T-cell (primary cell): ENCODE results near the gene PAFAH1B2. TPM values are rescaled to one million over a fixed set of nuclear protein-coding genes. Genes with fewer than 3 reads are reported as not detected.

Source experiments
- ATAC-seq, 4 experiments: fragments of 200-7000 bp in 3 of 4; fragments of 150-1000 bp in 1 of 4; cut with Tn5 transposase; replicated peaks in 1 of 4; 1 replicate in 3 of 4; 2 replicates in 1 of 4; pipeline ENCODE4 v1.10.0; 2021; ENCODE audit warnings: moderate library complexity in 3 of 4, mild to moderate bottlenecking in 2 of 4, moderate number of reproducible peaks in 1 of 4
- CTCF ChIA-PET, 2 donors: fragments of 300-600 bp; sonication (Branson Sonifier 250); formaldehyde crosslinking; loops; one replicate each; lab custom pipeline; 2022; ENCODE audit warnings: antibody characterized with exemption in 2 of 2; lab: Charles Lee
- POLR2A ChIA-PET, 2 donors: fragments of 300-600 bp; sonication (Branson Sonifier 250); formaldehyde crosslinking; loops; one replicate each; lab custom pipeline; 2022; ENCODE audit warnings: antibody characterized with exemption in 2 of 2; lab: Charles Lee
- DNase-seq, 35 experiments: peaks; one replicate each; pipeline versions ENCODE4 v3.0.0 to v3.0.0-alpha.2; 2013 to 2023
- H3K27ac ChIP-seq: one replicate; pipeline ENCODE4 v1.5.1; 2013; ENCODE audit warnings: low read length
- H3K27me3 ChIP-seq, 2 experiments: replicated peaks in 1 of 2; 1 replicate in 1 of 2; 2 replicates in 1 of 2; pipeline versions ENCODE4 v1.6.1 to v1.7.0; 2013; ENCODE audit warnings: low read length in 1 of 2, mixed read lengths in 1 of 2; ENCODE audit not compliant: control insufficient read depth in 2 of 2, insufficient read depth in 2 of 2; ENCODE audit errors: extremely low read depth in 1 of 2
- H3K36me3 ChIP-seq, 2 donors: 1 replicate in 1 of 2; 2 replicates in 1 of 2; pipeline versions ENCODE4 v1.6.1 to v1.7.0; 2013; ENCODE audit warnings: low read length in 1 of 2; ENCODE audit not compliant: control insufficient read depth in 2 of 2, insufficient read depth in 1 of 2; ENCODE audit errors: extremely low read depth in 1 of 2
- H3K4me1 ChIP-seq, 2 experiments: 1 replicate in 1 of 2; 2 replicates in 1 of 2; pipeline versions ENCODE4 v1.6.1 to v1.7.0; 2013; ENCODE audit warnings: low read length in 2 of 2, mixed read lengths in 1 of 2; ENCODE audit not compliant: insufficient read depth in 2 of 2, control insufficient read depth in 1 of 2; ENCODE audit errors: extremely low read depth in 1 of 2
- H3K4me3 ChIP-seq, 2 donors: 1 replicate in 1 of 2; 2 replicates in 1 of 2; pipeline versions ENCODE4 v1.5.1 to v1.7.0; 2013; ENCODE audit warnings: mild to moderate bottlenecking in 2 of 2, low read length in 1 of 2, moderate library complexity in 1 of 2; ENCODE audit not compliant: control insufficient read depth in 1 of 2; ENCODE audit errors: extremely low read depth in 1 of 2
- H3K9me3 ChIP-seq: 2 replicates; pipeline ENCODE4 v1.7.0; 2013
- H3K27ac Mint-ChIP-seq, 2 donors: one replicate each; pipeline ENCODE4 v1.8.0; 2020 to 2021; ENCODE audit warnings: mild to moderate bottlenecking in 2 of 2, mixed read lengths in 2 of 2
- H3K27me3 Mint-ChIP-seq, 2 donors: one replicate each; pipeline ENCODE4 v1.8.0; 2021 to 2022; ENCODE audit warnings: mixed read lengths in 2 of 2
- H3K36me3 Mint-ChIP-seq: one replicate; pipeline ENCODE4 v1.8.0; 2021; ENCODE audit warnings: mixed read lengths
- H3K4me1 Mint-ChIP-seq, 3 donors: one replicate each; pipeline ENCODE4 v1.8.0; 2020 to 2022; ENCODE audit warnings: mixed read lengths in 3 of 3, mild to moderate bottlenecking in 1 of 3
- H3K4me3 Mint-ChIP-seq, 3 donors: one replicate each; pipeline ENCODE4 v1.8.0; 2020 to 2022; ENCODE audit warnings: mild to moderate bottlenecking in 3 of 3, mixed read lengths in 3 of 3, moderate library complexity in 3 of 3
- H3K9me3 Mint-ChIP-seq, 3 donors: one replicate each; pipeline ENCODE4 v1.8.0; 2020 to 2022; ENCODE audit warnings: mixed read lengths in 3 of 3
- WGBS: methylation state at CpG from one replicate; pipeline ENCODE4 v1.1.5; 2013; ENCODE audit warnings: missing lambda C conversion rate; ENCODE audit not compliant: insufficient coverage; 5-methylcytosine and 5-hydroxymethylcytosine counted together
- total RNA-seq, 35 experiments: library from RNA in 6 of 35; stranded (reverse) in 6 of 35; fragments of 120-200 nt in 1 of 35; gene quantifications; one replicate each; pipeline versions ENCODE4 v1.2.1 to v1.2.4 and lab custom pipeline; 2013 to 2026

Gene PAFAH1B2
- total RNA-seq, 5 donors from 2014 or later (not counting 1 experiment from before 2014, with no cell fraction given): 44.1 to 55.9 (median 55.6) TPM

- Mint-ChIP-seq H3K27me3 (no peaks in the 10 kb centered on the region), H3K9me3 (no peaks in the 10 kb centered on the region), H3K36me3 (peaks cover 5% of the 10 kb centered on the region), H3K4me1 (peaks cover 18 to 23% (median 21%) of the 10 kb centered on the region in 3 donors), H3K4me3 (no peak overlapping the region), H3K27ac (peak overlapping the region in 1 of 2 donors; percentile 11)
- ATAC-seq (no peak), DNase-seq (no peak)
- peaks cover 10 to 17% of the 10 kb centered on the region in 2 experiments for H3K4me1 ChIP-seq
- H3K4me3 ChIP-seq: no peak overlapping the region
- ChIA-PET CTCF (interaction anchor here in 1 of 2 donors (0.8 kb wide), 1 partner anchor 14 kb away, joined by 3 read pairs; no protein-coding TSS in a partner anchor), POLR2A (no interaction called here)
- H3K27ac ChIP-seq: no peak overlapping the region
- 93% methylated on average over 7 of the region's 7 CpGs for WGBS
- no peaks in the 10 kb centered on the region for H3K27me3 ChIP-seq
- H3K36me3 ChIP-seq: peaks cover 2 to 9% of the 10 kb centered on the region in 2 donors
- H3K9me3 ChIP-seq: no peaks in the 10 kb centered on the region
Observed at GRCh38 chr11:117175104-117175503, 31.0 kb downstream of the PAFAH1B2 start.

GRCh38 chr11:117175781-117176180 is 31.7 kb downstream of the PAFAH1B2 start:
- no peaks in the 10 kb centered on the region for H3K9me3 ChIP-seq
- no peaks in the 10 kb centered on the region for H3K9me3 Mint-ChIP-seq
- peaks cover 15 to 23% of the 10 kb centered on the region in 2 experiments for H3K4me1 ChIP-seq
- 100% methylated on average over 1 of the region's 5 CpGs for WGBS
- peak overlapping the region in 1 of 2 donors; percentile 11 for H3K27ac Mint-ChIP-seq
- no peak overlapping the region for H3K4me3 ChIP-seq
- peaks cover 24 to 29% (median 28%) of the 10 kb centered on the region in 3 donors for H3K4me1 Mint-ChIP-seq
- ChIA-PET POLR2A (no interaction called here), CTCF (no interaction called here)
- no peak overlapping the region for H3K4me3 Mint-ChIP-seq
- ATAC-seq (no peak), DNase-seq (no peak)
- no peaks in the 10 kb centered on the region for H3K27me3 ChIP-seq
- peaks cover 3% of the 10 kb centered on the region for H3K36me3 Mint-ChIP-seq
- H3K36me3 ChIP-seq: peaks cover 0 to 5% of the 10 kb centered on the region in 2 donors
- no peak overlapping the region for H3K27ac ChIP-seq
- no peaks in the 10 kb centered on the region for H3K27me3 Mint-ChIP-seq

GRCh38 chr11:117176186-117176585 is 32.1 kb downstream of the PAFAH1B2 start:
- no peak for DNase-seq
- ChIA-PET POLR2A (interaction anchor here in 1 of 2 donors (0.7 kb wide), 1 partner anchor 332 kb away, joined by 10 read pairs; no protein-coding TSS in a partner anchor), CTCF (interaction anchor here in 1 of 2 donors (0.7 kb wide), 1 partner anchor 1400 kb away, joined by 4 read pairs; no protein-coding TSS in a partner anchor)
- Mint-ChIP-seq H3K27ac (no peak overlapping the region), H3K4me3 (no peak overlapping the region), H3K4me1 (peaks cover 29 to 33% (median 32%) of the 10 kb centered on the region in 3 donors), H3K9me3 (no peaks in the 10 kb centered on the region), H3K27me3 (no peaks in the 10 kb centered on the region), H3K36me3 (peaks cover under 1% of the 10 kb centered on the region)
- H3K9me3 ChIP-seq: no peaks in the 10 kb centered on the region
- no peak overlapping the region for H3K4me3 ChIP-seq
- H3K27ac ChIP-seq: no peak overlapping the region
- WGBS: no CpG with 5 or more reads among the region's 1 CpG
- peaks cover 17 to 27% of the 10 kb centered on the region in 2 experiments for H3K4me1 ChIP-seq
- no peaks in the 10 kb centered on the region for H3K27me3 ChIP-seq
- peaks cover 0 to under 1% of the 10 kb centered on the region in 2 donors for H3K36me3 ChIP-seq
- no peak for ATAC-seq

DNA sequence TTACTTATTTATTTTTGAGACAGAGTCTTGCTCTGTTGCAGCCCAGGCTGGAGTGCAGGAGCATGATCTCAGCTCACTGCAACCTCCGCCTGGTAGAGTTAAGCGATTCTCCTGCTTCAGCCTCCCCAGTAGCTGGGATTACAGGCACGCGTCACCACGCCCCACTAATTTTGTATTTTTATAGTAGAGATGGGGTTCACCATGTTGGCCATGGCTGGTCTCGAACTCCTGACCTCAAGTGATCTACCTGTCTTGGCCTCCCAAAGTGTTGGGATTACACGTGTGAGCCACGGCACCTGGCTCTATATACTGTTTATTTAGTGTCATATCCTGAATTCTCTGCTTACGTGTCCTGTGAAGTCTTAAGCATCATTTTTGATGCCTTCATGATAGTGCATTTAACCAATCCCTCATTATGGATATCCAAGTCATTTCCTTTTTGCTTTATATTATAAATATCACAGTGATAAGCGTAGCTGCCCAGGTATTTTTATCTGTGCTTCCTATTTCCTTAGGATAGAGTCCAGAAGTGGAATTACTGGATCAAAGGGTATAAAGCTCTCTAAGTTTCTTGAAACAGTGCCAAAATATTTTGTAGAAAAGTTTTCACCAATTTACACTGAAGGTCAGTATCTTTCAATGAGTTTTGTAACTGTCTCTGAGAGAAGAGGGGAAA is 33.6 kb downstream of the PAFAH1B2 start:
- Histone ChIP-seq H3K27me3 (no peaks in the 10 kb centered on the region), H3K4me1 (peaks cover 17 to 34% of the 10 kb centered on the region in 2 experiments), H3K9me3 (no peaks in the 10 kb centered on the region), H3K27ac (peak overlapping the region; percentile 88), H3K4me3 (peak overlapping the region; percentile 69 to 86), H3K36me3 (peaks cover 2 to 8% of the 10 kb centered on the region in 2 donors)
- peak overlapping the region; percentile 85 to 91 for H3K27ac Mint-ChIP-seq
- POLR2A ChIA-PET: interaction anchor here in 1 of 2 donors (1.0 to 1.2 kb wide), 2 partner anchors 32 to 36 kb away, joined by 3 to 4 read pairs; no protein-coding TSS in a partner anchor
- H3K4me3 Mint-ChIP-seq: peak overlapping the region; percentile 90 to 96 (median 91)
- peaks cover 29 to 32% (median 31%) of the 10 kb centered on the region in 3 donors for H3K4me1 Mint-ChIP-seq
- CTCF ChIA-PET: interaction anchor here in 1 of 2 donors (0.8 to 3.7 kb wide), 3 partner anchors 48 to 386 kb away, joined by 3 to 38 read pairs (median 4); partner anchors contain the start of gene APOA5
- ATAC-seq: no peak
- H3K27me3 Mint-ChIP-seq: no peaks in the 10 kb centered on the region
- no peak for DNase-seq
- 100% methylated on average over 1 of the region's 10 CpGs for WGBS
- H3K9me3 Mint-ChIP-seq: no peaks in the 10 kb centered on the region
- H3K36me3 Mint-ChIP-seq: no peaks in the 10 kb centered on the region

GRCh38 chr11:117178210-117179034 is 34.3 kb downstream of the PAFAH1B2 start, which contains the start of gene SIDT2:
Gene SIDT2 (plus strand): TSS chr11:117178743. CDS start chr11:117179264, 521 bp downstream.
- Histone ChIP-seq H3K4me1 (peaks cover 17 to 34% of the 10 kb centered on the region in 2 experiments), H3K9me3 (no peaks in the 10 kb centered on the region), H3K4me3 (peak within 1 kb of the TSS; percentile 86 to 88), H3K27ac (peak within 1 kb of the TSS; percentile 88), H3K36me3 (peaks cover 3 to 9% of the 10 kb centered on the region in 2 donors), H3K27me3 (no peaks in the 10 kb centered on the region)
- WGBS: 2% methylated on average over 38 of the region's 51 CpGs
- ATAC-seq (peak; percentile 95 to 97 (median 96)), DNase-seq (peak; percentile 73 to 93 (median 86))
- H3K4me1 Mint-ChIP-seq: peaks cover 29 to 32% (median 31%) of the 10 kb centered on the region in 3 donors
- H3K9me3 Mint-ChIP-seq: no peaks in the 10 kb centered on the region
- ChIA-PET POLR2A (interaction anchor here (0.6 to 2.8 kb wide), 10 partner anchors 8 to 302 kb away, joined by 3 to 21 read pairs (median 3); partner anchors contain the start of gene PAFAH1B2 (in 1 of the 2)), CTCF (interaction anchor here (0.6 to 3.7 kb wide), 15 partner anchors 12 to 387 kb away, joined by 3 to 38 read pairs (median 4); partner anchors contain the start of genes PCSK7 (in 2 of the 2), APOA5 (in 1 of the 2), CEP164 (in 1 of the 2) and RNF214 (in 1 of the 2))
- peak within 1 kb of the TSS; percentile 90 to 96 (median 91) for H3K4me3 Mint-ChIP-seq
- no peaks in the 10 kb centered on the region for H3K36me3 Mint-ChIP-seq
- no peaks in the 10 kb centered on the region for H3K27me3 Mint-ChIP-seq
- peak within 1 kb of the TSS; percentile 88 to 91 for H3K27ac Mint-ChIP-seq
